HepG2 (cell line): ENCODE measurements around the gene GMCL2. TPM values are rescaled to one million over a fixed set of nuclear protein-coding genes. Genes with fewer than 3 reads are reported as not detected.
A peak's percentile ranks its signal among the peaks of the same experiment; 100 is the strongest.

Source experiments
- AFF4 ChIP-seq: sonication (generic); formaldehyde crosslinking; IDR thresholded peaks from 2 replicates; pipeline ENCODE4 v1.4.0; 2020; ENCODE audit warnings: missing genetic modification reagents
- CBX1 ChIP-seq: IDR thresholded peaks from one replicate; pipeline ENCODE4 v1.6.1; 2016; ENCODE audit warnings: antibody characterized with exemption, low read depth
- CCDC6 ChIP-seq: sonication (generic); formaldehyde crosslinking; IDR thresholded peaks from 2 replicates; pipeline ENCODE4 v1.8.1; 2022; ENCODE audit warnings: mild to moderate bottlenecking, missing genetic modification reagents, moderate library complexity
- CREB1 ChIP-seq, 2 experiments: fragments of 450-650 bp in 1 of 2; IDR thresholded peaks; 2 replicates each; pipeline ENCODE4 v1.6.1; 2016 to 2017; ENCODE audit warnings: control low read depth in 1 of 2, mild to moderate bottlenecking in 1 of 2, missing compliant biosample characterization in 1 of 2, missing genetic modification characterization in 1 of 2
- DR1 ChIP-seq: sonication (generic); formaldehyde crosslinking; IDR thresholded peaks from 2 replicates; pipeline ENCODE4 v1.8.0; 2021; ENCODE audit warnings: mild to moderate bottlenecking, missing genetic modification reagents, inconsistent platforms
- FOXP1 ChIP-seq, 2 experiments: fragments of 450-650 bp in 1 of 2; IDR thresholded peaks; 2 replicates each; pipeline ENCODE4 v1.6.1; 2017 to 2018; ENCODE audit warnings: antibody characterized with exemption in 1 of 2
- GMEB1 ChIP-seq: sonication (generic); formaldehyde crosslinking; IDR thresholded peaks from 2 replicates; pipeline ENCODE4 v1.5.1; 2020; ENCODE audit warnings: missing genetic modification reagents, mild to moderate bottlenecking, borderline replicate concordance
- KLF13 ChIP-seq: sonication (generic); formaldehyde crosslinking; IDR thresholded peaks from 2 replicates; pipeline ENCODE4 v1.4.0; 2020; ENCODE audit warnings: mild to moderate bottlenecking, missing genetic modification reagents
- LRRFIP1 ChIP-seq: sonication (generic); formaldehyde crosslinking; conservative IDR thresholded peaks from 2 replicates; pipeline ENCODE4 v1.4.0; 2020; ENCODE audit warnings: missing genetic modification reagents
- MXD3 ChIP-seq: IDR thresholded peaks from 2 replicates; pipeline ENCODE4 v1.6.1; 2016; ENCODE audit warnings: mild to moderate bottlenecking, missing biosample characterization, missing genetic modification reagents
- PBX2 ChIP-seq: IDR thresholded peaks from 2 replicates; pipeline ENCODE4 v1.6.1; 2016; ENCODE audit warnings: control low read depth
- RFX3 ChIP-seq: IDR thresholded peaks from 2 replicates; pipeline ENCODE4 v1.6.1; 2016; ENCODE audit warnings: missing biosample characterization, missing genetic modification reagents
- RFXANK ChIP-seq: IDR thresholded peaks from 2 replicates; pipeline ENCODE4 v1.6.1; 2016
- ZBTB2 ChIP-seq: sonication (generic); formaldehyde crosslinking; IDR thresholded peaks from 2 replicates; pipeline ENCODE4 v1.8.0; 2022; ENCODE audit warnings: low read depth, missing genetic modification reagents
- ZNF749 ChIP-seq: sonication (generic); formaldehyde crosslinking; IDR thresholded peaks from 2 replicates; pipeline ENCODE4 v1.8.0; 2022; ENCODE audit warnings: mild to moderate bottlenecking, missing genetic modification reagents, moderate library complexity, borderline replicate concordance
- ZSCAN25 ChIP-seq: sonication (generic); formaldehyde crosslinking; IDR thresholded peaks from 2 replicates; pipeline ENCODE4 v1.8.0; 2022; ENCODE audit warnings: mild to moderate bottlenecking, missing genetic modification reagents
- polyA plus RNA-seq, 8 experiments: library from polyadenylated mRNA; depleted of rRNA in 3 of 8; stranded (reverse) in 7 of 8; unstranded in 1 of 8; fragments of >200 nt; fragmentation: Illumina TruSeq in 4 of 8; extraction: Trizol in 4 of 8; gene quantifications; 2 replicates each; pipeline versions ENCODE4 v1.2.1 to v1.2.3, GENCODE V29; 2011 to 2016; ENCODE audit warnings: low read depth in 4 of 8, missing spikeins in 1 of 8, mixed read lengths in 1 of 8; ENCODE audit not compliant: insufficient read depth in 1 of 8
- total RNA-seq, 5 experiments: library from RNA; depleted of rRNA; stranded (reverse); fragments of >200 nt; fragmentation: Illumina TruSeq; extraction: Trizol; gene quantifications; 2 replicates each; pipeline ENCODE4 v1.2.3, GENCODE V29; 2016; ENCODE audit warnings: low read depth in 1 of 5

GMCL2 gene
- total and polyA plus RNA-seq, 2 of the 13 experiments (the other 11 are each of a cell fraction or from before 2014, with no cell fraction given), result 0.03 TPM; not detected in 1

GRCh38 chr5:178204182-178204934, 17.2 kb upstream of the GMCL2 start, which contains the start of gene HNRNPAB (continued):
- peak; percentile 98 for TF ChIP-seq PBX2
- no peak for TF ChIP-seq FOXP1 (IDR thresholded peaks at IDR 0.05)
- TF ChIP-seq FOXP1 (CRISPR knock-in tag; IDR thresholded peaks at IDR 0.05), result no peak
- TF ChIP-seq KLF13 (CRISPR knock-in tag), result peak; percentile 61; the same call in 1 of the 2 replicates
- TF ChIP-seq CREB1 (IDR thresholded peaks at IDR 0.05), result peak; percentile 61; the same call in 1 of the 2 replicates
- no peak; the same call in 1 of the 2 replicates for TF ChIP-seq CREB1 (CRISPR knock-in tag; IDR thresholded peaks at IDR 0.05)
- TF ChIP-seq RFX3 (CRISPR knock-in tag), result no peak
- peak; percentile 93 for TF ChIP-seq CCDC6 (CRISPR knock-in tag)
- TF ChIP-seq GMEB1 (CRISPR knock-in tag), result peak; percentile 86; the same call in 1 of the 2 replicates
- TF ChIP-seq AFF4 (CRISPR knock-in tag), result no peak
- TF ChIP-seq ZNF749 (CRISPR knock-in tag), result peak; percentile 95
- TF ChIP-seq CBX1, result peak; percentile 92
- TF ChIP-seq ZSCAN25, result peak; percentile 53; the same call in 1 of the 2 replicates
- no peak for TF ChIP-seq RFXANK (CRISPR knock-in tag)
- peak; percentile 95 for TF ChIP-seq MXD3 (CRISPR knock-in tag)
- peak; percentile 95 for TF ChIP-seq DR1 (CRISPR knock-in tag)
- TF ChIP-seq LRRFIP1, result no peak
- peak; percentile 58 for TF ChIP-seq ZBTB2 (CRISPR knock-in tag)
